Measurements from ENCODE around the gene NT5C.

NT5C gene

DNA sequence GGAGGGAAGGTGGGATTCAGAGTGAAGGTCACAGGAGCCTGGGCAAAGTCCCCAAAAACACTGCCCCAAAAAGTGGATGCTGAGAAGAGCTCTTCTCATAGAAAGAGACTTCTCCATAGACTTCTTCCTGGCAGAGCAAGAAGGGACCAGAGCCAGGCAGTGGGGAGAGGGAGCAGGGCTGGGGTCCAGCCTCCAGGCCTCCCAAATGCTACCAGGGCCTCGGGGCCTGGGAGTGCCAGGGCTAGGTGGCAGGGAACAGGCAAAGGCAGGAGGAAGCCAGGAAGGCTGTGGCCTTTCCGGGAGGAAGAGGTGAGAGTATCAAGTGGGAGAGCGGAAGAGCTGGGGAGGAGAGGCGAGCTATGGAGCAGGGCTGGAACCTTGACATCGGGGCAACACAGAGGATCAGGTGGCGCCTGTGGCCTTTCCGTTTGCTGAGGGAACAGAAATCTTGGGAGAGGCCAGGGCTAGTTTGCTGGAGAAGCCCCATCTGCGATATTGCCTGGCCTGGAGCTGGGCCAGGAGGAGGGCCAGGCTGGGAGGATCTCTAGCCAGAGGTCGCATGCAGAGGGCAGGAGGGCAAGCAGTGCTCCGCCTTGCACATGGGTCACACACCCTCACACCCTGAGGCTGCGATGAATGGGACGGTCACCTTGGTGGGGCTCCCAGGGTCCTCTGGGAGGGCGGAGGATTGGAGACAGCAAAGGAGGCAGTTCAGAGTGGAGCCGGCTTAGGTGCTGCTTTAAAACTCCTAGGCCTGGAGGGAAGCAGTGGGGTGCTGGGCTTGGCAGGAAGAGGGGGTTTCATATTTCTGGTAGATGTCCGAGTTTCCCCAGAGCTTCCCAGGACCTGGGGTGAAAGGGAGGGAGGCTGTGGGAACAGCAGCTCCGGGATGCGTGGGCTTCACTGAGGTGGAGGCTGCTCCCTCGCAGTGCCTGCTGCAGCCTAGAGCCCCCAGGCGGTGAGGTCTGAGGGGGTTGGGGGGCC, 40.4 kb downstream of the NT5C start:
- Histone ChIP-seq H3K9me3 (ENCODE audit: insufficient read depth, low read depth, low read length) (no peaks in the 10 kb centered on the region), H4K20me1 (ENCODE audit: insufficient read depth, low read length, poor library complexity, severe bottlenecking) (no peaks in the 10 kb centered on the region), H3F3A (ENCODE audit: low read depth) (no peaks in the 10 kb centered on the region), H3K4me1 (ENCODE audit: insufficient read depth, low read length, poor library complexity, severe bottlenecking) (peaks cover 16% of the 10 kb centered on the region), H3K36me3 (ENCODE audit: insufficient read depth, low read length) (no peaks in the 10 kb centered on the region), H3K4me2 (ENCODE audit: low read depth, low read length, poor library complexity, severe bottlenecking) (no peak overlapping the region), H2AFZ (ENCODE audit: low read length) (no peak overlapping the region), H3K4me3 (ENCODE audit: low read length, poor library complexity, severe bottlenecking) (no peak overlapping the region), H3K9ac (ENCODE audit: low read depth, low read length, poor library complexity, severe bottlenecking) (peak overlapping the region; percentile 7), H3K79me2 (ENCODE audit: insufficient read depth, low read length) (no peaks in the 10 kb centered on the region), H3K9me2 (replicated peaks; ENCODE audit: low read depth, low read length) (no peaks in the 10 kb centered on the region), H3K27me3 (ENCODE audit: insufficient read depth, low read length, poor library complexity, severe bottlenecking) (no peaks in the 10 kb centered on the region)
- TF ChIP-seq, protein P1, sequence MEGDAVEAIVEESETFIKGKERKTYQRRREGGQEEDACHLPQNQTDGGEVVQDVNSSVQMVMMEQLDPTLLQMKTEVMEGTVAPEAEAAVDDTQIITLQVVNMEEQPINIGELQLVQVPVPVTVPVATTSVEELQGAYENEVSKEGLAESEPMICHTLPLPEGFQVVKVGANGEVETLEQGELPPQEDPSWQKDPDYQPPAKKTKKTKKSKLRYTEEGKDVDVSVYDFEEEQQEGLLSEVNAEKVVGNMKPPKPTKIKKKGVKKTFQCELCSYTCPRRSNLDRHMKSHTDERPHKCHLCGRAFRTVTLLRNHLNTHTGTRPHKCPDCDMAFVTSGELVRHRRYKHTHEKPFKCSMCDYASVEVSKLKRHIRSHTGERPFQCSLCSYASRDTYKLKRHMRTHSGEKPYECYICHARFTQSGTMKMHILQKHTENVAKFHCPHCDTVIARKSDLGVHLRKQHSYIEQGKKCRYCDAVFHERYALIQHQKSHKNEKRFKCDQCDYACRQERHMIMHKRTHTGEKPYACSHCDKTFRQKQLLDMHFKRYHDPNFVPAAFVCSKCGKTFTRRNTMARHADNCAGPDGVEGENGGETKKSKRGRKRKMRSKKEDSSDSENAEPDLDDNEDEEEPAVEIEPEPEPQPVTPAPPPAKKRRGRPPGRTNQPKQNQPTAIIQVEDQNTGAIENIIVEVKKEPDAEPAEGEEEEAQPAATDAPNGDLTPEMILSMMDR (conservative IDR thresholded peaks at IDR 0.05; ENCODE audit: low read length) = no peak
- no peak for TF ChIP-seq EZH2phosphoT487 (IDR thresholded peaks at IDR 0.05; ENCODE audit: borderline replicate concordance)

DNA sequence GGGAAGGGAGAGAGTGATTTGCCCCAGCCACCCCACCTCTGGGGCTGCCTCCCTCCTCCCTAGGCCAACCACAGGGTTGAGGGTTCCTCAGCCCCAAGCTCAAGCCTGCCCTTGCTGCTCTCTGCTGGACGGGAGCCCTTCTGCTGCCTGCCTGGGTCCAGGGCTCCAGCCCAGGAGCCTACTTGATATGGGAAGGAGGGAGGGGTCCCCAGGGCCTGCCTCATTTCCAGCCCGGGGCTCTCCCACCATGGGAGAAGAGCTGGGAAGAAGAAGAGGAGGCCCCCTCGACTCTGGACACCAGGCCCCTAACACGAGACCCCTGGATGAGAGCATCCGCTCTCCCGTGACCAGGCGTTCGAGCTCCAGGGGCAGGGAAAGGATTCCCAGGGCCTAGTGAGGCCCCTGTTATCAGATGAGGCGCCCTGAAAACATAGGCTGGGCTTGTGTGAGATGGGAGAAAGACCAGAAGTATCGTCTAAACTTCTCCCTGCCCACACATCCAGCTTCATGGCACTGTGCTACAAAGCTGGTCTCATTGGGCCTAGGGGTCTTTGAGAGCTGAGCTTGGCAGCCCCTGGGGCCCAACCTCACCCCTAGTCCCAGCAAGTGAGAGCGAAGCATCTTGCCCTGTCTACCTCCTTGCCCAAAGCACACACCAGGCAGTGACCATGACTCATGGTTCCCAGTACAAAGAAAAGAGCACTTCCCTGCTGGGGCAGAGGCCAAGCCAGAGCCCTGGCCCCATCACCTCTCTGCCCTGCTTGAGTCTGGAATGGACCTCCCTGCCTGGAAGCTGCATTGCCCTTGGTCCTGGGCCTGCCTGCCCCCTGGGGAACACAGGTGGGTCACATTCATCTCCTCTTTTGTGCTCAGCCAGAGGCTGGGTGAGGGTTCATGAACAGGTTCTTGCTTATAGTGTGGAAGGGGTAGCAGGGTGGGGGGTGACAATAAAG, 42.8 kb downstream of the NT5C start:
- H3K9me2 ChIP-seq (replicated peaks; ENCODE audit: low read depth, low read length) = no peaks in the 10 kb centered on the region
- H2AFZ ChIP-seq (ENCODE audit: low read length) = peak overlapping the region; percentile 81
- H3K4me1 ChIP-seq (ENCODE audit: insufficient read depth, low read length, poor library complexity, severe bottlenecking) = peaks cover 19% of the 10 kb centered on the region
- H3K79me2 ChIP-seq (ENCODE audit: insufficient read depth, low read length) = no peaks in the 10 kb centered on the region
- no peaks in the 10 kb centered on the region for H4K20me1 ChIP-seq (ENCODE audit: insufficient read depth, low read length, poor library complexity, severe bottlenecking)
- TF ChIP-seq, protein P1 (conservative IDR thresholded peaks at IDR 0.05; ENCODE audit: low read length) = no peak
- no peak for TF ChIP-seq EZH2phosphoT487 (IDR thresholded peaks at IDR 0.05; ENCODE audit: borderline replicate concordance)
- no peaks in the 10 kb centered on the region for H3K9me3 ChIP-seq (ENCODE audit: insufficient read depth, low read depth, low read length)
- peak overlapping the region; percentile 76 for H3K4me2 ChIP-seq (ENCODE audit: low read depth, low read length, poor library complexity, severe bottlenecking)
- no peaks in the 10 kb centered on the region for H3F3A ChIP-seq (ENCODE audit: low read depth)
- no peaks in the 10 kb centered on the region for H3K36me3 ChIP-seq (ENCODE audit: insufficient read depth, low read length)
- peak overlapping the region; percentile 75 for H3K4me3 ChIP-seq (ENCODE audit: low read length, poor library complexity, severe bottlenecking)
- H3K9ac ChIP-seq (ENCODE audit: low read depth, low read length, poor library complexity, severe bottlenecking) = peak overlapping the region; percentile 74
- no peaks in the 10 kb centered on the region for H3K27me3 ChIP-seq (ENCODE audit: insufficient read depth, low read length, poor library complexity, severe bottlenecking)

DNA sequence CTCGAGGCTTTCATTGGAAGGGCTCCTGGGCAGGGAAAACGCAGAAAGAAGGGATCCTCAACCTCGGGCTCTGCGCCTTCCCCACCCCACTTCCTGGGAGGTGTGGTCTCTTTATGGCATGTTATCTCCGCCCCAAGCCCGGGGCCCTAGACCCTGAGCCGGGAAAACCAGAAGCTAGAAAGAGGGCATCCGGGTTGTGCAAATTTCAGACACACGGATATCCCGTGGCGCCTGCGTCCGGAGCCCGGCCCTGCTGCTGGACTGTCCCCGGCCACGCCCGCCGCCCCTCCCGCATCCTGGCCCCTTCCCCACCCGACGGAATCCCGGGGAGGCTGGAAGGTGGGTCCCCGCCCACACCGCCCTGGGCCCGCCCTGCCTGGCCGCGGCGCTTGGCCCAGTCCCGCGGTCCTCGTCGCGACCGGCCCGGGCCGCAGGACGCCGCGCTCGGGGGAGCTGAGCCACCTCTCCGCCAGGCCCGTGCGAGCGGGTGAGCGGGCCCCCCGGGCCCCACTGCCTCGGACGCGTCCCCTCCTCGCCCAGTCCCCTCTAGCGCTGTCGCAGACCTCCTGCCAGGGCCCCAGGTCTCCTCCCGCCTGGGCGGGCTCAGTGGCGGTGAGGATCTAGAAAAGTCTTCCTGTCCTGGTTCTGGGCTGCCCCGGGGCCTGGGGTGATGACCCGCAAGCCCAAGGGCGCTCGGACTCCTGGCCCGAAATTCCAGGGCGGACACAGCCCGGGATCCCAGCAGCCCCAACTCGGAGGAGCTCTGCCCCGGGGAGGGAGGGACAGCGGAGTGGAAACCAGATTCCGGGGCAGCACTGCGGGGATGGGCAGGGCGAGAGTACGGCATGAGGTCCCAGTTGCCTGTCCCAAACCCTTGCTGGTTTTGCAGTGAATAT, 43.7 kb downstream of the NT5C start, which contains the start of gene SLC16A5:
Gene SLC16A5 (plus strand): TSS at position 397 of the 896 bp plus-strand sequence. CDS start 5,683 bp downstream, outside the sequence.
- Histone ChIP-seq H3K9me3 (ENCODE audit: insufficient read depth, low read depth, low read length) (no peaks in the 10 kb centered on the region), H3F3A (ENCODE audit: low read depth) (no peaks in the 10 kb centered on the region), H2AFZ (ENCODE audit: low read length) (peak within 1 kb of the TSS; percentile 81), H3K36me3 (ENCODE audit: insufficient read depth, low read length) (no peaks in the 10 kb centered on the region), H3K9me2 (replicated peaks; ENCODE audit: low read depth, low read length) (no peaks in the 10 kb centered on the region), H3K27me3 (ENCODE audit: insufficient read depth, low read length, poor library complexity, severe bottlenecking) (no peaks in the 10 kb centered on the region), H3K4me3 (ENCODE audit: low read length, poor library complexity, severe bottlenecking) (peak within 1 kb of the TSS; percentile 75), H4K20me1 (ENCODE audit: insufficient read depth, low read length, poor library complexity, severe bottlenecking) (no peaks in the 10 kb centered on the region), H3K4me1 (ENCODE audit: insufficient read depth, low read length, poor library complexity, severe bottlenecking) (peaks cover 19% of the 10 kb centered on the region), H3K9ac (ENCODE audit: low read depth, low read length, poor library complexity, severe bottlenecking) (peak within 1 kb of the TSS; percentile 74), H3K4me2 (ENCODE audit: low read depth, low read length, poor library complexity, severe bottlenecking) (peak within 1 kb of the TSS; percentile 76), H3K79me2 (ENCODE audit: insufficient read depth, low read length) (no peaks in the 10 kb centered on the region)
- TF ChIP-seq, protein P1 (conservative IDR thresholded peaks at IDR 0.05; ENCODE audit: low read length) = no peak
- no peak for TF ChIP-seq EZH2phosphoT487 (IDR thresholded peaks at IDR 0.05; ENCODE audit: borderline replicate concordance)
